H9 (cell line): ENCODE measurements around the gene ARHGDIA. TPM values are rescaled to one million over a fixed set of nuclear protein-coding genes. Genes with fewer than 3 reads are reported as not detected.

Experiments used
- DNase-seq: peaks from one replicate; pipeline ENCODE4 v3.0.0-alpha.2; 2017
- H2AFZ ChIP-seq: one replicate; pipeline ENCODE4 v1.6.1; 2013; ENCODE audit warnings: mild to moderate bottlenecking, low read length, control low read depth, moderate library complexity
- H2AK5ac ChIP-seq: 2 replicates; pipeline ENCODE4 v1.6.1; 2013; ENCODE audit warnings: low read length, control low read depth, mixed read lengths; ENCODE audit not compliant: insufficient read length
- H2BK120ac ChIP-seq: one replicate; pipeline ENCODE4 v1.6.1; 2013; ENCODE audit warnings: low read depth, mild to moderate bottlenecking, low read length, control low read depth, inconsistent platforms; ENCODE audit not compliant: poor library complexity, severe bottlenecking
- H2BK12ac ChIP-seq: 2 replicates; pipeline ENCODE4 v1.6.1; 2013; ENCODE audit warnings: low read length, control low read depth, mixed read lengths, low read depth; ENCODE audit not compliant: insufficient read length
- H2BK15ac ChIP-seq: 2 replicates; pipeline ENCODE4 v1.6.1; 2013; ENCODE audit warnings: low read depth, low read length, control low read depth
- H2BK20ac ChIP-seq: one replicate; pipeline ENCODE4 v1.6.1; 2013; ENCODE audit warnings: low read depth, mild to moderate bottlenecking, low read length, control low read depth, inconsistent platforms; ENCODE audit not compliant: poor library complexity, severe bottlenecking
- H2BK5ac ChIP-seq: 2 replicates; pipeline ENCODE4 v1.6.1; 2013; ENCODE audit warnings: low read length, control low read depth, mixed read lengths; ENCODE audit not compliant: insufficient read length
- H3K14ac ChIP-seq: 2 replicates; pipeline ENCODE4 v1.6.1; 2013; ENCODE audit warnings: low read length, control low read depth; ENCODE audit not compliant: insufficient read depth
- H3K18ac ChIP-seq: 2 replicates; pipeline ENCODE4 v1.6.1; 2013; ENCODE audit warnings: low read depth, mild to moderate bottlenecking, mixed read lengths, low read length, control low read depth; ENCODE audit not compliant: insufficient read length
- H3K23ac ChIP-seq: 2 replicates; pipeline ENCODE4 v1.6.1; 2013; ENCODE audit warnings: low read length, control low read depth, mixed read lengths, low read depth; ENCODE audit not compliant: insufficient read length
- H3K23me2 ChIP-seq: 2 replicates; pipeline ENCODE4 v1.6.1; 2013; ENCODE audit warnings: low read depth, mild to moderate bottlenecking, mixed read lengths, low read length, control low read depth; ENCODE audit not compliant: insufficient read length, poor library complexity, severe bottlenecking
- H3K27ac ChIP-seq: 2 replicates; pipeline ENCODE4 v1.5.1; 2013; ENCODE audit warnings: low read length, control low read depth, mixed read lengths, low read depth; ENCODE audit not compliant: insufficient read length
- H3K27me3 ChIP-seq: 2 replicates; pipeline ENCODE4 v1.6.1; 2013; ENCODE audit warnings: low read length, control low read depth, inconsistent platforms; ENCODE audit not compliant: insufficient read depth
- H3K4ac ChIP-seq: 2 replicates; pipeline ENCODE4 v1.6.1; 2013; ENCODE audit warnings: low read depth, mild to moderate bottlenecking, control low read depth, inconsistent platforms, low read length, moderate library complexity
- H3K4me1 ChIP-seq: 2 replicates; pipeline ENCODE4 v1.6.1; 2013; ENCODE audit warnings: low read length, control low read depth, inconsistent platforms; ENCODE audit not compliant: insufficient read depth
- H3K4me2 ChIP-seq: 2 replicates; pipeline ENCODE4 v1.6.1; 2013; ENCODE audit warnings: low read length, control low read depth, mixed read lengths; ENCODE audit not compliant: insufficient read length, insufficient read depth
- H3K56ac ChIP-seq: 2 replicates; pipeline ENCODE4 v1.6.1; 2013; ENCODE audit warnings: low read depth, mild to moderate bottlenecking, mixed read lengths, low read length, control low read depth; ENCODE audit not compliant: insufficient read length
- H3K79me1 ChIP-seq: 2 replicates; pipeline ENCODE4 v1.6.1; 2013; ENCODE audit warnings: low read depth, mild to moderate bottlenecking, moderate library complexity, low read length, control low read depth, inconsistent platforms; ENCODE audit not compliant: insufficient read depth, poor library complexity, severe bottlenecking
- H3K79me2 ChIP-seq: 2 replicates; pipeline ENCODE4 v1.6.1; 2013; ENCODE audit warnings: low read length, control low read depth, inconsistent platforms; ENCODE audit not compliant: insufficient read depth
- H3K9ac ChIP-seq: 2 replicates; pipeline ENCODE4 v1.6.1; 2013; ENCODE audit warnings: low read length, control low read depth, mixed read lengths; ENCODE audit not compliant: insufficient read length; ENCODE audit errors: extremely low read depth
- H3K9me3 ChIP-seq: one replicate; pipeline ENCODE4 v1.6.1; 2013; ENCODE audit warnings: low read depth, low read length, inconsistent platforms; ENCODE audit not compliant: control insufficient read depth
- H3T11ph ChIP-seq: one replicate; pipeline ENCODE4 v1.6.1; 2013; ENCODE audit warnings: mild to moderate bottlenecking, low read length, control low read depth, inconsistent platforms
- H4K20me1 ChIP-seq: one replicate; pipeline ENCODE4 v1.6.1; 2013; ENCODE audit not compliant: control insufficient read depth, insufficient read length, insufficient read depth
- H4K5ac ChIP-seq: 2 replicates; pipeline ENCODE4 v1.6.1; 2013; ENCODE audit warnings: low read depth, mild to moderate bottlenecking, mixed read lengths, low read length, control low read depth; ENCODE audit not compliant: insufficient read length
- H4K8ac ChIP-seq: replicated peaks from 2 replicates; pipeline ENCODE4 v1.6.1; 2013; ENCODE audit warnings: low read length, control low read depth, mixed read lengths, low read depth; ENCODE audit not compliant: insufficient read length
- H4K91ac ChIP-seq: 2 replicates; pipeline ENCODE4 v1.6.1; 2013; ENCODE audit warnings: low read depth, mild to moderate bottlenecking, moderate library complexity, mixed read lengths, low read length, control low read depth; ENCODE audit not compliant: insufficient read length
- H3K27ac Mint-ChIP-seq, 3 experiments: 2 replicates in 2 of 3; 3 replicates in 1 of 3; pipeline ENCODE4 v1.8.0; 2020 to 2021; ENCODE audit warnings: mixed read lengths in 3 of 3, mild to moderate bottlenecking in 1 of 3, moderate library complexity in 1 of 3
- H3K27me3 Mint-ChIP-seq: 2 replicates; pipeline ENCODE4 v1.8.0; 2021; ENCODE audit warnings: low read depth, mild to moderate bottlenecking, moderate library complexity, mixed read lengths
- H3K36me3 Mint-ChIP-seq, 3 experiments: 2 replicates in 2 of 3; 3 replicates in 1 of 3; pipeline ENCODE4 v1.8.0; 2020 to 2021; ENCODE audit warnings: low read depth in 3 of 3, mixed read lengths in 3 of 3; ENCODE audit not compliant: insufficient read depth in 1 of 3
- H3K4me1 Mint-ChIP-seq, 2 experiments: 2 replicates each; pipeline ENCODE4 v1.8.0; 2020; ENCODE audit warnings: mixed read lengths in 2 of 2
- H3K4me3 Mint-ChIP-seq, 2 experiments: 2 replicates in 1 of 2; 3 replicates in 1 of 2; pipeline ENCODE4 v1.8.0; 2020 to 2021; ENCODE audit warnings: mild to moderate bottlenecking in 2 of 2, mixed read lengths in 2 of 2, moderate library complexity in 1 of 2
- H3K9me3 Mint-ChIP-seq, 2 experiments: 2 replicates in 1 of 2; 3 replicates in 1 of 2; pipeline ENCODE4 v1.8.0; 2020; ENCODE audit warnings: mild to moderate bottlenecking in 2 of 2, mixed read lengths in 2 of 2, moderate library complexity in 1 of 2
- WGBS: extraction: QIAGEN DNeasy Blood & Tissue Kit; methylation state at CpG from one replicate; pipeline ENCODE4 v1.1.7; 2013; ENCODE audit warnings: missing lambda C conversion rate, low lambda C conversion rate, mixed read lengths; ENCODE audit not compliant: insufficient read length; ENCODE audit errors: extremely low coverage; 5-methylcytosine and 5-hydroxymethylcytosine counted together
- total RNA-seq: library from RNA; stranded (reverse); gene quantifications from 2 replicates; pipeline ENCODE4 v1.2.1, GENCODE V29; 2021
- TF ChIP-seq, protein P1 (sequence below): fragments of 200-600 bp; sonication (generic); conservative IDR thresholded peaks from 3 replicates; pipeline ENCODE4 v1.8.0; 2021; ENCODE audit warnings: antibody characterized with exemption, mild to moderate bottlenecking

ARHGDIA gene
- total RNA-seq, 1 experiment from 2014 or later = 247 TPM

DNA sequence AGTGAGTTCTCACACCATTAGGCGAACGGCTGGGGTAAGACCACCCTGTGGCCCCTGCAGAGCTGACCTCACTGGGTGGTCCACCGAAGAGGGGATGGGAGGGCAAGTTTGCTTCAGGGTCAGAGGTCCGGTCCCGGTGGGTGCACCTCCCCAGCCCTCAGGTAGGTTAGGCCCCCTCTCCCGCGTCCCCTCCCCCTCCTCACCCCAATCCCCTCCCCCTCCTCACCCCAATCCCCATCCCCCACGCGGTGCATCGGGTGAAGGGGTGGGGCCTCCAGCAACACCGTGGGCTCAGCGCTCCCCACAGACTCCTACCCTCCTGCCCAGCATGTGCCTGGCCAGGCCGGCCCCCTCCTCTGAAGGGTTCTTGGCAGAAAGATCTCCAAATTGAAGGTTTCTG lies 51.4 kb downstream of the ARHGDIA start:
- Mint-ChIP-seq H3K36me3 (peaks cover 0 to 5% (median 4%) of the 10 kb centered on the region in 3 experiments; a peak in 4 of 7 replicates), H3K27me3 (peaks cover 10% of the 10 kb centered on the region), H3K4me3 (no peak overlapping the region), H3K27ac (no peak overlapping the region), H3K4me1 (peaks cover 0 to 10% of the 10 kb centered on the region in 2 experiments; a peak in 1 of 4 replicates), H3K9me3 (no peaks in the 10 kb centered on the region; a peak in 2 of 5 replicates)
- no peaks in the 10 kb centered on the region for H4K20me1 ChIP-seq
- H4K5ac ChIP-seq = no peak overlapping the region
- no peak overlapping the region for H3K18ac ChIP-seq
- whole genome bisulfite sequencing = no CpG with 5 or more reads among the region's 13 CpGs
- no peak overlapping the region for H2BK20ac ChIP-seq
- H3K23me2 ChIP-seq = no peaks in the 10 kb centered on the region
- no peak overlapping the region for H2AFZ ChIP-seq
- no peaks in the 10 kb centered on the region for H3K27me3 ChIP-seq
- H3K4me2 ChIP-seq = no peak overlapping the region
- H3K14ac ChIP-seq = no peak overlapping the region; the same call in 1 of the 2 replicates
- no peak overlapping the region for H3T11ph ChIP-seq
- H3K4me1 ChIP-seq = no peaks in the 10 kb centered on the region; the same call in 1 of the 2 replicates
- H3K23ac ChIP-seq = no peak overlapping the region
- no peak overlapping the region for H3K56ac ChIP-seq
- no peaks in the 10 kb centered on the region for H3K79me2 ChIP-seq
- H2BK120ac ChIP-seq = no peak overlapping the region
- H2BK15ac ChIP-seq = no peak overlapping the region
- H3K27ac ChIP-seq = no peak overlapping the region
- H2BK12ac ChIP-seq = no peak overlapping the region
- no peak overlapping the region for H4K8ac ChIP-seq
- no peak for DNase-seq
- TF ChIP-seq, protein P1, sequence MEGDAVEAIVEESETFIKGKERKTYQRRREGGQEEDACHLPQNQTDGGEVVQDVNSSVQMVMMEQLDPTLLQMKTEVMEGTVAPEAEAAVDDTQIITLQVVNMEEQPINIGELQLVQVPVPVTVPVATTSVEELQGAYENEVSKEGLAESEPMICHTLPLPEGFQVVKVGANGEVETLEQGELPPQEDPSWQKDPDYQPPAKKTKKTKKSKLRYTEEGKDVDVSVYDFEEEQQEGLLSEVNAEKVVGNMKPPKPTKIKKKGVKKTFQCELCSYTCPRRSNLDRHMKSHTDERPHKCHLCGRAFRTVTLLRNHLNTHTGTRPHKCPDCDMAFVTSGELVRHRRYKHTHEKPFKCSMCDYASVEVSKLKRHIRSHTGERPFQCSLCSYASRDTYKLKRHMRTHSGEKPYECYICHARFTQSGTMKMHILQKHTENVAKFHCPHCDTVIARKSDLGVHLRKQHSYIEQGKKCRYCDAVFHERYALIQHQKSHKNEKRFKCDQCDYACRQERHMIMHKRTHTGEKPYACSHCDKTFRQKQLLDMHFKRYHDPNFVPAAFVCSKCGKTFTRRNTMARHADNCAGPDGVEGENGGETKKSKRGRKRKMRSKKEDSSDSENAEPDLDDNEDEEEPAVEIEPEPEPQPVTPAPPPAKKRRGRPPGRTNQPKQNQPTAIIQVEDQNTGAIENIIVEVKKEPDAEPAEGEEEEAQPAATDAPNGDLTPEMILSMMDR = no peak
- H3K79me1 ChIP-seq = no peaks in the 10 kb centered on the region
- no peak overlapping the region for H2BK5ac ChIP-seq
- H3K9me3 ChIP-seq = no peaks in the 10 kb centered on the region
- H3K4ac ChIP-seq = no peak overlapping the region
- no peak overlapping the region for H3K9ac ChIP-seq
- H2AK5ac ChIP-seq = no peak overlapping the region
- H4K91ac ChIP-seq = no peak overlapping the region
